Nephron (organoid): ENCODE data around the gene PLCZ1.
A peak's percentile ranks its signal among the peaks of the same experiment; 100 is the strongest.
"Not testable (repeated sequence)": the region's sequence is repeated elsewhere in the genome, so short reads cannot be mapped to it uniquely, and the experiment has no call there.

Source experiments
- H3K27ac Mint-ChIP-seq, 3 experiments: 2 replicates each; pipeline ENCODE4 v1.8.0; 2020; ENCODE audit warnings: mixed read lengths in 3 of 3, mild to moderate bottlenecking in 2 of 3, moderate library complexity in 1 of 3
- H3K27me3 Mint-ChIP-seq: 2 replicates; pipeline ENCODE4 v1.8.0; 2021; ENCODE audit warnings: low read depth, mild to moderate bottlenecking, moderate library complexity, mixed read lengths
- H3K36me3 Mint-ChIP-seq: 2 replicates; pipeline ENCODE4 v1.8.0; 2020; ENCODE audit warnings: low read depth, mixed read lengths
- H3K4me1 Mint-ChIP-seq: 2 replicates; pipeline ENCODE4 v1.8.0; 2020; ENCODE audit warnings: mixed read lengths
- H3K4me3 Mint-ChIP-seq, 3 experiments: 2 replicates each; pipeline ENCODE4 v1.8.0; 2020; ENCODE audit warnings: mild to moderate bottlenecking in 3 of 3, mixed read lengths in 3 of 3, moderate library complexity in 2 of 3
- H3K9me3 Mint-ChIP-seq: 2 replicates; pipeline ENCODE4 v1.8.0; 2020; ENCODE audit warnings: mixed read lengths
- CTCF ChIP-seq, 3 experiments: fragments of 200-600 bp; sonication (generic); IDR thresholded peaks; one replicate each; pipeline ENCODE4 v1.5.0; 2021; ENCODE audit warnings: antibody characterized with exemption in 3 of 3; ENCODE audit not compliant: unreplicated experiment in 3 of 3

PLCZ1 gene

GRCh38 chr12:18716236-18716635, 21.6 kb downstream of the PLCZ1 start:
- no peaks in the 10 kb centered on the region for H3K9me3 Mint-ChIP-seq
- H3K4me3 Mint-ChIP-seq, result no peak overlapping the region
- H3K27ac Mint-ChIP-seq, result no peak overlapping the region
- no peaks in the 10 kb centered on the region for H3K27me3 Mint-ChIP-seq
- H3K36me3 Mint-ChIP-seq, result no peaks in the 10 kb centered on the region
- no peaks in the 10 kb centered on the region for H3K4me1 Mint-ChIP-seq
- no peak for TF ChIP-seq CTCF (IDR thresholded peaks at IDR 0.05; ENCODE audit: unreplicated experiment in 3 of 3)

DNA sequence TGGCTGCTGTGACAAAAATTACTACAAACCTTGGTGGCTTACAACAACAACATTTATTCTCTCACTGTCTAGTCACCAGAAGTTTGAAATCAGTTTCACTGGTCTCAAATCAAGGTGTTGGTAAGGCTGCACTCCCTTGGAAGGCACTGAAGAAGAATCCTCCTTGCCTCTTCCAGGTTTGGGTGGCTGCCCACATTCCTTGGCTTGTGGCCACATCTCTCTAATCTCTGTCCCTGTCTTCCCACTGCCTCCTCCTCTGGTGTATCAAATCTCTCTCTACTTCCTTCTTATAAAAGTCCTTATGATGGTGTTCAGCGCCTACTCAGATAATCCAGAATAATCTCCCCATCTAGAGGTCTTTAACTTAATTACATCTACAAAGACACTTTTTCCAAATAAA, 31.0 kb downstream of the PLCZ1 start:
- H3K4me1 Mint-ChIP-seq, result peaks cover 6% of the 10 kb centered on the region
- no peak overlapping the region for H3K4me3 Mint-ChIP-seq
- no peak for TF ChIP-seq CTCF (IDR thresholded peaks at IDR 0.05; ENCODE audit: unreplicated experiment in 3 of 3)
- no peaks in the 10 kb centered on the region for H3K36me3 Mint-ChIP-seq
- H3K9me3 Mint-ChIP-seq, result peaks cover 21% of the 10 kb centered on the region
- no peak overlapping the region for H3K27ac Mint-ChIP-seq
- H3K27me3 Mint-ChIP-seq, result no peaks in the 10 kb centered on the region

- no peak overlapping the region for H3K4me3 Mint-ChIP-seq
These were observed 33.9 kb downstream of the PLCZ1 start for GRCh38 chr12:18703911-18704310.

GRCh38 chr12:18703321-18703720, 34.5 kb downstream of the PLCZ1 start:
- peaks cover 7% of the 10 kb centered on the region for H3K9me3 Mint-ChIP-seq
- peaks cover 6% of the 10 kb centered on the region for H3K4me1 Mint-ChIP-seq
- H3K27me3 Mint-ChIP-seq, result no peaks in the 10 kb centered on the region
- TF ChIP-seq CTCF (IDR thresholded peaks at IDR 0.05; ENCODE audit: unreplicated experiment in 3 of 3), result no peak
- H3K4me3 Mint-ChIP-seq, result no peak overlapping the region
- H3K27ac Mint-ChIP-seq, result peak overlapping the region; percentile 80 to 96 (median 93)
- H3K36me3 Mint-ChIP-seq, result no peaks in the 10 kb centered on the region

More at GRCh38 chr12:18703911-18704310, 33.9 kb downstream of the PLCZ1 start:
- H3K4me1 Mint-ChIP-seq, result peaks cover 6% of the 10 kb centered on the region
- H3K9me3 Mint-ChIP-seq, result peaks cover 12% of the 10 kb centered on the region
- no peak for TF ChIP-seq CTCF (IDR thresholded peaks at IDR 0.05; ENCODE audit: unreplicated experiment in 3 of 3)
- H3K36me3 Mint-ChIP-seq, result no peaks in the 10 kb centered on the region
- no peaks in the 10 kb centered on the region for H3K27me3 Mint-ChIP-seq
- H3K27ac Mint-ChIP-seq, result peak overlapping the region; percentile 80 to 96 (median 93)

GRCh38 chr12:18700271-18700670, 37.5 kb downstream of the PLCZ1 start:
- H3K9me3 Mint-ChIP-seq, result peaks cover 3% of the 10 kb centered on the region
- no peaks in the 10 kb centered on the region for H3K36me3 Mint-ChIP-seq
- H3K4me1 Mint-ChIP-seq, result peaks cover 6% of the 10 kb centered on the region
- no peaks in the 10 kb centered on the region for H3K27me3 Mint-ChIP-seq
- H3K27ac Mint-ChIP-seq, result no peak overlapping the region
- TF ChIP-seq CTCF (IDR thresholded peaks at IDR 0.05; ENCODE audit: unreplicated experiment in 3 of 3), result no peak
- no peak overlapping the region for H3K4me3 Mint-ChIP-seq

- Mint-ChIP-seq H3K36me3 (no peaks in the 10 kb centered on the region), H3K4me3 (no peak overlapping the region), H3K4me1 (no peaks in the 10 kb centered on the region), H3K27me3 (no peaks in the 10 kb centered on the region), H3K27ac (no peak overlapping the region), H3K9me3 (peaks cover 6% of the 10 kb centered on the region)
- TF ChIP-seq CTCF (IDR thresholded peaks at IDR 0.05; ENCODE audit: unreplicated experiment in 3 of 3), result no peak
These were observed 40.7 kb downstream of the PLCZ1 start for GRCh38 chr12:18696971-18697602.

- peak overlapping the region in 1 of 3 experiments; percentile 19 for H3K27ac Mint-ChIP-seq
- H3K9me3 Mint-ChIP-seq, H3K27me3 Mint-ChIP-seq, H3K4me1 Mint-ChIP-seq, H3K36me3 Mint-ChIP-seq, H3K4me3 Mint-ChIP-seq: not testable (repeated sequence)
These were observed 43.8 kb downstream of the PLCZ1 start for GRCh38 chr12:18693986-18694385.
